NAMALWA (cell line): ENCODE measurements around the gene POT1.

Experiments
- DNase-seq: peaks from one replicate; pipeline ENCODE4 v3.0.0-alpha.2; 2015; ENCODE audit warnings: low spot score

Gene POT1

GRCh38 chr7:124909808-124910207 lies 19.8 kb downstream of the POT1 start:
- no peak for DNase-seq

- DNase-seq, result no peak
These were observed 21.4 kb downstream of the POT1 start for GRCh38 chr7:124908259-124908658.

- DNase-seq, result no peak
These were observed 22.1 kb downstream of the POT1 start for GRCh38 chr7:124907490-124907889.

GRCh38 chr7:124898531-124898930 lies 31.1 kb downstream of the POT1 start:
- DNase-seq, result no peak

- no peak for DNase-seq
These were observed 33.6 kb downstream of the POT1 start for GRCh38 chr7:124896001-124896400.

- no peak for DNase-seq
These were observed 36.3 kb downstream of the POT1 start for GRCh38 chr7:124893140-124893827.

- DNase-seq, result no peak
These were observed 42.4 kb downstream of the POT1 start for GRCh38 chr7:124887247-124887646.

GRCh38 chr7:124881981-124882380 lies 47.6 kb downstream of the POT1 start:
- no peak for DNase-seq

GRCh38 chr7:124879771-124880170 lies 49.9 kb downstream of the POT1 start:
- no peak for DNase-seq

- DNase-seq, result no peak
These were observed 50.5 kb downstream of the POT1 start for GRCh38 chr7:124879103-124879502.

GRCh38 chr7:124874644-124875163 lies 54.9 kb downstream of the POT1 start:
- DNase-seq, result no peak

- no peak for DNase-seq
These were observed 71.9 kb downstream of the POT1 start for GRCh38 chr7:124857672-124858235.

GRCh38 chr7:124856299-124856888 lies 73.2 kb downstream of the POT1 start:
- peak; percentile 78 for DNase-seq

GRCh38 chr7:124843336-124843735 lies 86.3 kb downstream of the POT1 start:
- no peak for DNase-seq

GRCh38 chr7:124840435-124840834 lies 89.2 kb downstream of the POT1 start:
- peak; percentile 48 for DNase-seq

GRCh38 chr7:124839687-124840086 lies 89.9 kb downstream of the POT1 start:
- no peak for DNase-seq

GRCh38 chr7:124836173-124836572 lies 93.5 kb downstream of the POT1 start:
- no peak for DNase-seq

- no peak for DNase-seq
These were observed 110.8 kb downstream of the POT1 start for GRCh38 chr7:124818807-124819206.

- DNase-seq, result no peak
These were observed 115.4 kb downstream of the POT1 start for GRCh38 chr7:124813994-124814798.

GRCh38 chr7:124812764-124813163 lies 116.9 kb downstream of the POT1 start:
- no peak for DNase-seq

GRCh38 chr7:124811341-124811740 lies 118.3 kb downstream of the POT1 start:
- DNase-seq, result no peak

GRCh38 chr7:124810605-124811004 lies 119.0 kb downstream of the POT1 start:
- DNase-seq, result no peak

- DNase-seq, result no peak
These were observed 121.4 kb downstream of the POT1 start for GRCh38 chr7:124808206-124808605.
